Measurements from ENCODE around the gene MPZL1. TPM values are rescaled to one million over a fixed set of nuclear protein-coding genes. Genes with fewer than 3 reads are reported as not detected.

MPZL1 gene
- total RNA-seq, 1 donor from 2014 or later = 85.5 TPM

GRCh38 chr1:167705250-167705649 lies 16.5 kb upstream of the MPZL1 start:
- peaks cover 17% of the 10 kb centered on the region for H3K27me3 ChIP-seq (ENCODE audit: control insufficient read depth, insufficient read depth, low read length)
- DNase-seq (ENCODE audit: low read depth) = no peak
- H3K36me3 ChIP-seq (ENCODE audit: control insufficient read depth, insufficient read depth, low read length) = no peaks in the 10 kb centered on the region
- no peak for TF ChIP-seq CTCF (IDR thresholded peaks at IDR 0.05; ENCODE audit: insufficient read depth, low read length, poor library complexity, severe bottlenecking)
- H3K4me3 ChIP-seq (ENCODE audit: low read depth, low read length) = no peak overlapping the region

- Histone ChIP-seq H3K36me3 (ENCODE audit: control insufficient read depth, insufficient read depth, low read length) (no peaks in the 10 kb centered on the region), H3K27me3 (ENCODE audit: control insufficient read depth, insufficient read depth, low read length) (peaks cover 17% of the 10 kb centered on the region), H3K4me3 (ENCODE audit: low read depth, low read length) (no peak overlapping the region)
- DNase-seq (ENCODE audit: low read depth) = no peak
- no peak for TF ChIP-seq CTCF (IDR thresholded peaks at IDR 0.05; ENCODE audit: insufficient read depth, low read length, poor library complexity, severe bottlenecking)
Measured at GRCh38 chr1:167706363-167706762, 15.4 kb upstream of the MPZL1 start.

GRCh38 chr1:167706931-167707877 lies 14.6 kb upstream of the MPZL1 start:
- Histone ChIP-seq H3K36me3 (ENCODE audit: control insufficient read depth, insufficient read depth, low read length) (no peaks in the 10 kb centered on the region), H3K4me3 (ENCODE audit: low read depth, low read length) (no peak overlapping the region), H3K27me3 (ENCODE audit: control insufficient read depth, insufficient read depth, low read length) (peaks cover 17% of the 10 kb centered on the region)
- TF ChIP-seq CTCF (IDR thresholded peaks at IDR 0.05; ENCODE audit: insufficient read depth, low read length, poor library complexity, severe bottlenecking) = no peak
- no peak for DNase-seq (ENCODE audit: low read depth)

GRCh38 chr1:167707942-167708341 lies 13.8 kb upstream of the MPZL1 start:
- no peak for TF ChIP-seq CTCF (IDR thresholded peaks at IDR 0.05; ENCODE audit: insufficient read depth, low read length, poor library complexity, severe bottlenecking)
- Histone ChIP-seq H3K36me3 (ENCODE audit: control insufficient read depth, insufficient read depth, low read length) (no peaks in the 10 kb centered on the region), H3K27me3 (ENCODE audit: control insufficient read depth, insufficient read depth, low read length) (peaks cover 17% of the 10 kb centered on the region), H3K4me3 (ENCODE audit: low read depth, low read length) (no peak overlapping the region)
- no peak for DNase-seq (ENCODE audit: low read depth)

GRCh38 chr1:167708940-167709389 lies 12.8 kb upstream of the MPZL1 start:
- no peak for TF ChIP-seq CTCF (IDR thresholded peaks at IDR 0.05; ENCODE audit: insufficient read depth, low read length, poor library complexity, severe bottlenecking)
- Histone ChIP-seq H3K36me3 (ENCODE audit: control insufficient read depth, insufficient read depth, low read length) (no peaks in the 10 kb centered on the region), H3K4me3 (ENCODE audit: low read depth, low read length) (no peak overlapping the region), H3K27me3 (ENCODE audit: control insufficient read depth, insufficient read depth, low read length) (peaks cover 13% of the 10 kb centered on the region)
- DNase-seq (ENCODE audit: low read depth) = no peak
